ENCODE data around the gene CELSR1.
A peak's percentile ranks its signal among the peaks of the same experiment; 100 is the strongest.

The CELSR1 gene

DNA sequence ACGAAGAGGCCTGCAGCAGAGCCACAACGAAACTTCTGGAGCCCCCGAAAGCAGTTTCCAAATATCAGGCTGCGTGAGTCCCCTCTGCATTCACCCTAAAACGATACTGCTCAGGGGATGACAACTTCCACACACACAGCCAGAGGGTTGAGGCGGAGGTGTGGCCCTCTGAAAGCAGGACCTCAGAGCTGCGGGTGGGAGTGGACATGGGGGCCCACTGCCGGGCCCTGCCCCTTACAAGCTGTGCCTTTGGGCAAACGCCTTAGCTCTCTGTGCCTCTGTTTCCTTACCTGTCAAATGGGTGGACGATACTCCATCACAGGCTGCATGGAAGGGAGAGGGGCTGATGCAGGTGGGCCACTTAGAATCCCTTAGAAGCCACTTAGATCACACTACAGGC, 148.8 kb downstream of the CELSR1 start:
- Histone ChIP-seq H3K27ac (ENCODE audit: low read depth, low read length) (no peak overlapping the region), H3K36me3 (ENCODE audit: control insufficient read depth in 1 of 2, insufficient read depth in 2 of 2, low read length in 2 of 2) (no peaks in the 10 kb centered on the region), H3K9me3 (ENCODE audit: control insufficient read depth in 1 of 2, low read length in 2 of 2) (no peaks in the 10 kb centered on the region), H3K4me1 (ENCODE audit: control insufficient read depth in 1 of 2, insufficient read depth in 2 of 2, low read length in 2 of 2) (peaks cover 0 to 5% of the 10 kb centered on the region in 2 donors), H3K9ac (ENCODE audit: low read depth in 1 of 2, low read length in 2 of 2) (no peak overlapping the region), H3K4me3 (ENCODE audit: low read depth in 1 of 2, low read length in 2 of 2) (no peak overlapping the region), H3K27me3 (ENCODE audit: control insufficient read depth in 1 of 2, insufficient read depth in 2 of 2, low read length in 2 of 2) (no peaks in the 10 kb centered on the region)

DNA sequence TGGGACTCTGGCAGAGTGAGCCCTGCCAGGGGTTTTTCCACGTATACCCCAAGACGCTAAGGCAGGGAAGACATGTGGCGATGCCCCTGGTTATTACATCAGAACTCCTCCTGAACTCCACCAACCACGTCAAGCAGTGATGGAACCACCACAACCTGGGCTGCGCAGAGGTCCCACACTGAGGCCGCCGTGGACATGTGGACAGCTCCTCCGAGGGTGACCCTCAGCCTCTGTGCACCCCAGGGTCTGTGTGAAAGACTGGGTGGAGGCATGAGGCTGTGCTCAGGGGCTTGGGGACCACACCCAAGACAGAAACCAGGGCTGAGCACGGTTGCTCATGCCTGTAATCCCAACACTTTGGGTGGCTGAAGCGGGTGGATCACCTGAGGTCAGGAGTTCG, 149.7 kb downstream of the CELSR1 start:
- Histone ChIP-seq H3K9me3 (ENCODE audit: control insufficient read depth in 1 of 2, low read length in 2 of 2) (no peaks in the 10 kb centered on the region), H3K4me1 (ENCODE audit: control insufficient read depth in 1 of 2, insufficient read depth in 2 of 2, low read length in 2 of 2) (peaks cover 0 to 5% of the 10 kb centered on the region in 2 donors), H3K4me3 (ENCODE audit: low read depth in 1 of 2, low read length in 2 of 2) (no peak overlapping the region), H3K27me3 (ENCODE audit: control insufficient read depth in 1 of 2, insufficient read depth in 2 of 2, low read length in 2 of 2) (no peaks in the 10 kb centered on the region), H3K27ac (ENCODE audit: low read depth, low read length) (no peak overlapping the region), H3K36me3 (ENCODE audit: control insufficient read depth in 1 of 2, insufficient read depth in 2 of 2, low read length in 2 of 2) (no peaks in the 10 kb centered on the region), H3K9ac (ENCODE audit: low read depth in 1 of 2, low read length in 2 of 2) (no peak overlapping the region)

DNA sequence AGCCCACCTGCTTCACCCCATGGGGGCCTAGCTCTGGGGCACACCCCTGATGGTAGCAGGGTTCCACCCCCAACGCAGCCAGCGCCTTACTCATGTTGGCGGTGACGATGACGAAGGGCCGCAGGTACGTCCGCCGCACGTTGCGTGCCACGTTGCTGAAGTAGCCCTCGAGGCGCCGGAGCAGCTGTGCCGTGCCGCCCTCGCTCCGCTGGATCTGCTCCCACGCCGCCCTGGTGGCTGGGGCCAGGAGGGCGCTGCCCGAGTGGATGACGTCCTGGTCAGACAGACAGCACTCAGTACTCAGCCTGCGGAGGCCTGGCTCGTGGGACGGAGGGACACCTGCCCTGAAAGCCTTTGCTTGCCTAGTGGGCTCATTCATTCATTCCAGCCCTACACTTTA, 151.1 kb downstream of the CELSR1 start:
- no peak overlapping the region for H3K9ac ChIP-seq (ENCODE audit: low read depth in 1 of 2, low read length in 2 of 2)
- H3K27ac ChIP-seq (ENCODE audit: low read depth, low read length): no peak overlapping the region
- peaks cover 0 to 4% of the 10 kb centered on the region in 2 donors for H3K4me1 ChIP-seq (ENCODE audit: control insufficient read depth in 1 of 2, insufficient read depth in 2 of 2, low read length in 2 of 2)
- no peaks in the 10 kb centered on the region for H3K27me3 ChIP-seq (ENCODE audit: control insufficient read depth in 1 of 2, insufficient read depth in 2 of 2, low read length in 2 of 2)
- H3K36me3 ChIP-seq (ENCODE audit: control insufficient read depth in 1 of 2, insufficient read depth in 2 of 2, low read length in 2 of 2): no peaks in the 10 kb centered on the region
- no peak overlapping the region for H3K4me3 ChIP-seq (ENCODE audit: low read depth in 1 of 2, low read length in 2 of 2)
- H3K9me3 ChIP-seq (ENCODE audit: control insufficient read depth in 1 of 2, low read length in 2 of 2): no peaks in the 10 kb centered on the region

DNA sequence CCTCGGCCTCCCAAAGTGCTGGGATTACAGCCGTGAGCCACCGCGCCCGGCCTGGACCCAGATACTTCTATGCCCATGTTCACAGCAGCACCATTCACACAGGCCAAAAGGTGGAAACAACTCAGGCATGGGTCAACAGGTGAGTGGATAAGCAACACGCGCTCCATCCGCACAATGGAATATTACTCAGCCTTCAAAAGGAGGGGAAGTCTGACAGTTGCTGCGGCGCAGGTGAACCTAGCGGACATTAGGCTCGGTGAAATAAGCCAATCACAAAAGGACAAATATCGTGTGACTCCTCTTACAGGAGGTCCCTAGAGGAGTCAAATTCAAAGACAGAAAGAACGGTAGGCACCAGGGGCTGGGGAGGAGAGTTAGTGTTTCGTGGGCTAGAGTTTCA, 154.9 kb downstream of the CELSR1 start:
- Histone ChIP-seq H3K36me3 (ENCODE audit: control insufficient read depth in 1 of 2, insufficient read depth in 2 of 2, low read length in 2 of 2) (no peaks in the 10 kb centered on the region), H3K4me3 (ENCODE audit: low read depth in 1 of 2, low read length in 2 of 2) (no peak overlapping the region), H3K9me3 (ENCODE audit: control insufficient read depth in 1 of 2, low read length in 2 of 2) (no peaks in the 10 kb centered on the region), H3K27ac (ENCODE audit: low read depth, low read length) (no peak overlapping the region), H3K27me3 (ENCODE audit: control insufficient read depth in 1 of 2, insufficient read depth in 2 of 2, low read length in 2 of 2) (no peaks in the 10 kb centered on the region), H3K4me1 (ENCODE audit: control insufficient read depth in 1 of 2, insufficient read depth in 2 of 2, low read length in 2 of 2) (peaks cover 19 to 26% of the 10 kb centered on the region in 2 donors), H3K9ac (ENCODE audit: low read depth in 1 of 2, low read length in 2 of 2) (no peak overlapping the region)

DNA sequence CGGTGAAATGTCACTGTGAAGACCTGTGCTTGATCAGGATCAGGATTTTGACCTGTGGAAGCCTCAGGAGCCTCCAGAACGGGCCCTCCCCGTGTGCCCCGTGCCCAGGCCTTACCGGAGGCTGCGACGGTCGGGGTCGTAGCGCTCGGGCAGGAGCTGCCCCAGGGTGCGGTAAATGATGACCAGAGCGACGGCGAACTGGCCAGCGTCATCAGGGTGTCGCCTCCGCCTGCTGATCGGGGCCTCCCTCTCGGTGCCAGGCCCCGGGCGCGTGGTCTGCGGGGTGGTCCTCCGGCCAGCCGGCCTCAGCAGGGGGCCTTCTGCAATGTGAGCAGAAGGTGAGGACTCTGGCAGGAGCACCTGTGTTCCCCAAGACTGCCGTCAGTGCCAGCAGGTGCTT, 155.7 kb downstream of the CELSR1 start:
- Histone ChIP-seq H3K4me1 (ENCODE audit: control insufficient read depth in 1 of 2, insufficient read depth in 2 of 2, low read length in 2 of 2) (peaks cover 25 to 33% of the 10 kb centered on the region in 2 donors), H3K36me3 (ENCODE audit: control insufficient read depth in 1 of 2, insufficient read depth in 2 of 2, low read length in 2 of 2) (no peaks in the 10 kb centered on the region), H3K9me3 (ENCODE audit: control insufficient read depth in 1 of 2, low read length in 2 of 2) (no peaks in the 10 kb centered on the region), H3K27ac (ENCODE audit: low read depth, low read length) (no peak overlapping the region), H3K9ac (ENCODE audit: low read depth in 1 of 2, low read length in 2 of 2) (no peak overlapping the region), H3K27me3 (ENCODE audit: control insufficient read depth in 1 of 2, insufficient read depth in 2 of 2, low read length in 2 of 2) (no peaks in the 10 kb centered on the region), H3K4me3 (ENCODE audit: low read depth in 1 of 2, low read length in 2 of 2) (no peak overlapping the region)

DNA sequence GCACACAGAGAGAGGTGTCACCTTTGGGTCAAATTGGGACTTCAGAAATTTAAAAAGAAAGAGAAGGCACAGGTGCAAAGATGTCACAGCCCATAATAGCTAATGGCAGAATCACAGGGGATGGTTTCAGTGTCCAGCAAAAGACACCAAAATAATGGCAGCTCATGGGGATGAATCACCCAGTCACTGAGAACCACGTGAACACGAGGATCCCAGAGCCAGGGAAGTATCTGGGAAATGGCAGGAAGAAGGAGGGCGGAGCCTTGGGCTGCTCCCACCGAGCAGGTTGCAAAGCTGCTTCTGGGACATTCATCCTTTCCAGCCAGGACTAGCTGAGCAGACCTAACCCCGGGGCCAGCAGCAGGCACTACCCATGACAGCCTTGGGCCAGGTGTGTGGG, 156.3 kb downstream of the CELSR1 start:
- Histone ChIP-seq H3K9me3 (ENCODE audit: control insufficient read depth in 1 of 2, low read length in 2 of 2) (no peaks in the 10 kb centered on the region), H3K4me3 (ENCODE audit: low read depth in 1 of 2, low read length in 2 of 2) (no peak overlapping the region), H3K27me3 (ENCODE audit: control insufficient read depth in 1 of 2, insufficient read depth in 2 of 2, low read length in 2 of 2) (no peaks in the 10 kb centered on the region), H3K4me1 (ENCODE audit: control insufficient read depth in 1 of 2, insufficient read depth in 2 of 2, low read length in 2 of 2) (peaks cover 25 to 34% of the 10 kb centered on the region in 2 donors), H3K27ac (ENCODE audit: low read depth, low read length) (no peak overlapping the region), H3K36me3 (ENCODE audit: control insufficient read depth in 1 of 2, insufficient read depth in 2 of 2, low read length in 2 of 2) (no peaks in the 10 kb centered on the region), H3K9ac (ENCODE audit: low read depth in 1 of 2, low read length in 2 of 2) (no peak overlapping the region)

DNA sequence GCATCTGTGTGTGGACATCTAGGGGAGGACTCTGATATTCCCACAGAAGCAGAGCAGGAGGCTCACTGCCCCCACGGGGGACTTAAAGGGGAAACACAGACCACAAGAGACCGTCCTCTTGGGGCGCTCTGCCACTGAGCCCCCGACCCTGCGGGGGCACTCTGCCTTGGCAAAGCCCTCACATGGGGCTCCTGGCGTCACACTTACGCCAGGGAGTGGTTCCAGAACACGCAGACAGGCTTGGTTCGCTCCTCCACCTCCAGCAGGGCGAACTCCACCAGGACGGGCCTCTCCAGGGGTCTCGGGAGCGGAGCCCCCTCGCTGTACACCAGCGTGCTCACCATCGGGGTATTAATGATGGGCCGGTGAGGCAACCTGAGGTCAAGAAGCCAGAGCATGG, 156.8 kb downstream of the CELSR1 start:
- Histone ChIP-seq H3K4me1 (ENCODE audit: control insufficient read depth in 1 of 2, insufficient read depth in 2 of 2, low read length in 2 of 2) (peaks cover 25 to 34% of the 10 kb centered on the region in 2 donors), H3K27ac (ENCODE audit: low read depth, low read length) (no peak overlapping the region), H3K9me3 (ENCODE audit: control insufficient read depth in 1 of 2, low read length in 2 of 2) (peaks cover 0 to 4% of the 10 kb centered on the region in 2 donors), H3K36me3 (ENCODE audit: control insufficient read depth in 1 of 2, insufficient read depth in 2 of 2, low read length in 2 of 2) (no peaks in the 10 kb centered on the region), H3K4me3 (ENCODE audit: low read depth in 1 of 2, low read length in 2 of 2) (no peak overlapping the region), H3K9ac (ENCODE audit: low read depth in 1 of 2, low read length in 2 of 2) (no peak overlapping the region), H3K27me3 (ENCODE audit: control insufficient read depth in 1 of 2, insufficient read depth in 2 of 2, low read length in 2 of 2) (no peaks in the 10 kb centered on the region)

DNA sequence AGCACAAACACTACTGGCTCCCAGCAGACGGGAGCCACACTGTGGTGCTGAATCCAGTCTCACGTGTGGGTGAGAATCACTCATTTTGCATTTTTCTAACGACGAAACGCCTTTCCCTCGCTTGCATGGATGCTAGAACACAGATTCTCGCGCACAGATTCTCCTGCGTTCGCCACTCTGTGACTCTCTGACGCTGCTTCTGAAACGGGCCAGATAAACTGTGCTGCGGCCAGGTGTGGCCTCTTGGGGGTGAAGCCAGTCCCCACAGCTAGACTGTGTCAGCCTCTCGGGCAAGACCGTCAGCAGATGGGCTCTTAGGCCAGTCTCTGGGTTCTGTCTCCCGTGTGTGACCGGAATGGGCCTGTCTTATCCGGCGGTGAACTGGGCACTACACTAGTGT, 157.4 kb downstream of the CELSR1 start:
- peaks cover 26 to 36% of the 10 kb centered on the region in 2 donors for H3K4me1 ChIP-seq (ENCODE audit: control insufficient read depth in 1 of 2, insufficient read depth in 2 of 2, low read length in 2 of 2)
- peak overlapping the region; percentile 46 to 54 for H3K4me3 ChIP-seq (ENCODE audit: low read depth in 1 of 2, low read length in 2 of 2)
- H3K36me3 ChIP-seq (ENCODE audit: control insufficient read depth in 1 of 2, insufficient read depth in 2 of 2, low read length in 2 of 2): no peaks in the 10 kb centered on the region
- no peaks in the 10 kb centered on the region for H3K27me3 ChIP-seq (ENCODE audit: control insufficient read depth in 1 of 2, insufficient read depth in 2 of 2, low read length in 2 of 2)
- no peak overlapping the region for H3K27ac ChIP-seq (ENCODE audit: low read depth, low read length)
- no peak overlapping the region for H3K9ac ChIP-seq (ENCODE audit: low read depth in 1 of 2, low read length in 2 of 2)
- peaks cover 0 to 4% of the 10 kb centered on the region in 2 donors for H3K9me3 ChIP-seq (ENCODE audit: control insufficient read depth in 1 of 2, low read length in 2 of 2)

DNA sequence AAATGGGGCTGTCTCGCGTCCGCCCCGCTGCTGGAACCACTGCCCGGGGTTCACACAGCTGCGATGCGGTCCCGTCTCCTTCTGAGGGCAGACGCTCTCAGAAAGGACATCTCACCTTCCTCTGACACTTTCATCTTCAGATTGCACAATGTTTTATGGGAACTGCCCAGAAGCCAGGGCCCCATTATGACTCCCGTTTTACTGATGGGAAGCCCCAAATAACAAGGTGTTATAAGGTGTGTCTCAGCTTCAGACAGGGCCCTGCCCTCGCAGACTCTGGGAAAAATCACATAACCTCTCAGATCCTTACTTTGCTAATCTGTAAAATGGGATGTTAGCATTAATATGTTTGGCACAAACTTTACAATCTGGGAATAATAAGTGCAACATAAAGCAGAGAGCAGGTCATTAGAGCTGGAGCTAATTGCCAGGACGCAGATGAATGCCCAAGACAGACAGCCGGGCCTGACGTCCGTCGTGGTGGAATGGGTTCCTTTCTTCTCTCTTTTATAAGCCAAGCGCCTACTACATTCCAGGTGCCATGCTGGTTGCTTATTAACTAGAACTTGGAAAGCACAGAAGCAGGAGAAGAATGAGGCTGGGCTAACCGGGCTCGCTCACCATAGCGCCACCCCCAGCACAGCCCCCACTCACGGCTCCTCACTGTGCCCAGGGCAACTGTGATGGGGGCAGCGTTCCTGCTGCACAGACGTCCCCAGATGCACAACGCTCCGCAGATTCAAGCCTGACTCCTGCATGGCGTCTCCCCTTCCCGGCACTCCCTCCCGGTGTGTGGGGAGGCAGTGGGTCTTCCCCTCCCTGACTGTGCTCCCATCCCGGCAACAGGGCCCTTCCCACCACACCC, 158.1 kb downstream of the CELSR1 start:
- Histone ChIP-seq H3K9ac (ENCODE audit: low read depth in 1 of 2, low read length in 2 of 2) (no peak overlapping the region), H3K9me3 (ENCODE audit: control insufficient read depth in 1 of 2, low read length in 2 of 2) (peaks cover 0 to 4% of the 10 kb centered on the region in 2 donors), H3K4me3 (ENCODE audit: low read depth in 1 of 2, low read length in 2 of 2) (peak overlapping the region; percentile 46 to 54), H3K36me3 (ENCODE audit: control insufficient read depth in 1 of 2, insufficient read depth in 2 of 2, low read length in 2 of 2) (no peaks in the 10 kb centered on the region), H3K27ac (ENCODE audit: low read depth, low read length) (no peak overlapping the region), H3K4me1 (ENCODE audit: control insufficient read depth in 1 of 2, insufficient read depth in 2 of 2, low read length in 2 of 2) (peaks cover 34 to 44% of the 10 kb centered on the region in 2 donors), H3K27me3 (ENCODE audit: control insufficient read depth in 1 of 2, insufficient read depth in 2 of 2, low read length in 2 of 2) (no peaks in the 10 kb centered on the region)

DNA sequence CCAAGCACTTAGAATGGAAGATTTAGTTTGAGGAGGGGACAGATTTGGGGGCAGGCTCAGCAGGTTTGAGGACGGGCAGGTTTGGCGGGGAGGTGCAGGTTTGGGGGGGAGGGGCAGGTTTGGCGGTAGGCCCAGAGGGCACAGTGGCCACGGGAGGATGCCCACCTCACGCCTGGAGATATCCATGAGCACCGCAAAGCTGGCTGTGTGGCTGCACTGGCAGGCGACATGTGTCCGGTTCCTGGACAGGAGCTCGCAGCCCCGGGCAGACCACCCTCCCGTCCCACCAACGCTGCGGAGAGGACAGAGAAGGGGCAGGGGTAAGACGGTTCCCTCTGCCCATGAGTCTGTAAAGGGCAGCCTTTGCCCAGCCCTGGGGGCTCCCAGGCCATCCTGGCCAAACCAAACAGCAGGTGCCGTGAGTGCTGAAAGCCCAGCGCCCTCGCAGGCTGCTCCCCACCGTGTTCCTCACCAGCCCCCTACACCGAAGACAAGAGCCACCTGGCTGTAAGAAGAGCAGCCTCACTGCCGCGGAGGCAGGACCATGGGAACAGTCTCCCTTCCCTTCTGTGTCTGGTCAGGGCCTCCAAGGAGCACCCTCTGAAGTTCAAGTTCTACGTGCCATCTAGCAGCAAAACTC, 158.9 kb downstream of the CELSR1 start:
- Histone ChIP-seq H3K9ac (ENCODE audit: low read depth in 1 of 2, low read length in 2 of 2) (no peak overlapping the region), H3K4me3 (ENCODE audit: low read depth in 1 of 2, low read length in 2 of 2) (no peak overlapping the region), H3K4me1 (ENCODE audit: control insufficient read depth in 1 of 2, insufficient read depth in 2 of 2, low read length in 2 of 2) (peaks cover 41 to 51% of the 10 kb centered on the region in 2 donors), H3K9me3 (ENCODE audit: control insufficient read depth in 1 of 2, low read length in 2 of 2) (peaks cover 0 to 4% of the 10 kb centered on the region in 2 donors), H3K27ac (ENCODE audit: low read depth, low read length) (no peak overlapping the region), H3K27me3 (ENCODE audit: control insufficient read depth in 1 of 2, insufficient read depth in 2 of 2, low read length in 2 of 2) (no peaks in the 10 kb centered on the region), H3K36me3 (ENCODE audit: control insufficient read depth in 1 of 2, insufficient read depth in 2 of 2, low read length in 2 of 2) (no peaks in the 10 kb centered on the region)
